G401 (cell line): ENCODE measurements around the gene PXK. TPM values are rescaled to one million over a fixed set of nuclear protein-coding genes. Genes with fewer than 3 reads are reported as not detected.
A peak's percentile ranks its signal among the peaks of the same experiment; 100 is the strongest.

ENCODE experiments used
- DNase-seq: peaks from one replicate; pipeline ENCODE4 v3.0.0-alpha.2; 2015; ENCODE audit warnings: low spot score
- in situ Hi-C: cut with HindIII; loops from 2 replicates; pipeline ENCODE4 v1.10.0; 2016; ENCODE audit warnings: low sequenced_read_pairs, mixed read lengths
- total RNA-seq: library from RNA; depleted of rRNA; stranded (reverse); fragments of >200 nt; shearing (Covaris generic); gene quantifications from 2 replicates; pipeline ENCODE4 v1.2.3, GENCODE V29; 2014

The PXK gene
- total RNA-seq, 1 experiment from 2014 or later: 18.4 TPM

DNA sequence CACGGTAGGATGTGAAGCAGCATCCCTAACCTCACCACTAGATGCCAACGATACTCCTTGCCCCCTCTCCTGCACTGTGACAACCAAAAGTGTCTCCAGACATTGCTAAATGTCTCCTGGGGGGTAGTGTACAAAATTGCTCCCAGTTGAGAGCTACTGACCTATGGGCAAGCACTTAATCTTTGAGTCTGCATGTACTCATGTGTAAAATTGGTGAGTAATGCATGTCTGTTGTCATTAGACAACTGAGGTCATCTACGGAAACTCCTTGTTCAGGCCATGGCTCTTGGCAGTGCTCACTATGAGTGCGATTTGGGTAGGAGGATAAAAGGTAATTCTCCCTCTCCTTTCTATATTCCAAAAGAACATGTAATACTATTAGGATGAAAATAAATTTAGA is 71.7 kb downstream of the PXK start:
- no peak for DNase-seq
- in situ Hi-C loops: no loop called here

DNA sequence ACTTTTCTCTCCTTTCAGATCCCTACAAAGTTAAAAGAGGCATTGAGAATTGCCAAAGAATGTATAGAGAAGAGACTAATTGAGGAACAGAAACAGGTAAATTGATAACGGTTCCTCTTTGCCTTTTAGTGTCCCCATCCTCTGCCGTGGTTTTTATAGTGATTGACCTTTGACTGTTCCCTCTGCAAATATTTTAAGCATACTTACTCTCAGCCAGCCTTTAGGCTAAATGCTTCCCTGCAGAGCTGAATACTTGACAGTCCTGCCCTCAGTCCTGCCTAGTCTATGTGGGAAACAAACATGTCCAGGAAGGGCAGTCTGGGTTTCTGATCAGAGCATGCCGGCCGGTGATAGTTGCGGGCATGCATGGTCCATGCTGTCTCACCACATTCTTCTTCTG is 76.2 kb downstream of the PXK start:
- in situ Hi-C loops: no loop called here
- no peak for DNase-seq

DNA sequence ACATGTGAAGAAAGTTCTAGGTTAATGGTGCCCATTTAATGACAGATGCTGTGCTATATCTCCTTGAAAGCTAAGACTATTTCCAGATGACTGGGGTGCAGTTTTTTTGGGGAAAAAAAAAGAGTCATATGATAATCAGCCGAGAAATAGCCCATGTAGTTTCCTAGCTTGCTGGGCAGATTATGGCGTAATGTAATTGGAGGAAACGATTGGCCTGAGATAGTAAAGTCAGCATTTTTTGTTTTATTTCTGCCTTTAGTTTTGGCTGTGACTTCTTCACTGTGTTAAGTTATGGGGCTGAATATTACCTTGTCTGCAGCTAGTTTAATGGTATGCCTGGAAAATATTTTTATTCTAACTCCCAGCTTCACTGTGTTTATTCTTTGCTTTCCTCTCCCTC is 77.0 kb downstream of the PXK start:
- in situ Hi-C loops: no loop called here
- no peak for DNase-seq

DNA sequence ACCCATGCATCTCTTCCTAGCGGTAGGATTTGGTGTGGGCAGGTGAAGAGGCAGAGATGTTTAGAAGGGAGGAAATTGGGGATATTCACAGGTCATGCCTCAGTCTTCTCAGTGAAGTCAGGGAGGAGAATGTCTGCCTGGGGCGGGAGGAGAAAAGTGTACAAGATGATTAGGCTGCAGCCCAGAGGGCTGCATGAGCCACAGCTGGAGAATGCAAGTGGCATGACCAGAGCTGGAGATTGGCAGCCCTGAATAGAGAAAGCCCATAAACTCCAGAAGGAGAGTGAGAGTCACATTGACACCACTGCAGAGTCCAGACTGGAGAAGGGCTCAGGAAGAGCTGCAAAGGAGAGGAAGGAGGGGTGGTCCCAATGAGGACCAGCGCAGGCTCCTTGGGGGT is 78.3 kb downstream of the PXK start:
- in situ Hi-C loops: no loop called here
- no peak for DNase-seq

DNA sequence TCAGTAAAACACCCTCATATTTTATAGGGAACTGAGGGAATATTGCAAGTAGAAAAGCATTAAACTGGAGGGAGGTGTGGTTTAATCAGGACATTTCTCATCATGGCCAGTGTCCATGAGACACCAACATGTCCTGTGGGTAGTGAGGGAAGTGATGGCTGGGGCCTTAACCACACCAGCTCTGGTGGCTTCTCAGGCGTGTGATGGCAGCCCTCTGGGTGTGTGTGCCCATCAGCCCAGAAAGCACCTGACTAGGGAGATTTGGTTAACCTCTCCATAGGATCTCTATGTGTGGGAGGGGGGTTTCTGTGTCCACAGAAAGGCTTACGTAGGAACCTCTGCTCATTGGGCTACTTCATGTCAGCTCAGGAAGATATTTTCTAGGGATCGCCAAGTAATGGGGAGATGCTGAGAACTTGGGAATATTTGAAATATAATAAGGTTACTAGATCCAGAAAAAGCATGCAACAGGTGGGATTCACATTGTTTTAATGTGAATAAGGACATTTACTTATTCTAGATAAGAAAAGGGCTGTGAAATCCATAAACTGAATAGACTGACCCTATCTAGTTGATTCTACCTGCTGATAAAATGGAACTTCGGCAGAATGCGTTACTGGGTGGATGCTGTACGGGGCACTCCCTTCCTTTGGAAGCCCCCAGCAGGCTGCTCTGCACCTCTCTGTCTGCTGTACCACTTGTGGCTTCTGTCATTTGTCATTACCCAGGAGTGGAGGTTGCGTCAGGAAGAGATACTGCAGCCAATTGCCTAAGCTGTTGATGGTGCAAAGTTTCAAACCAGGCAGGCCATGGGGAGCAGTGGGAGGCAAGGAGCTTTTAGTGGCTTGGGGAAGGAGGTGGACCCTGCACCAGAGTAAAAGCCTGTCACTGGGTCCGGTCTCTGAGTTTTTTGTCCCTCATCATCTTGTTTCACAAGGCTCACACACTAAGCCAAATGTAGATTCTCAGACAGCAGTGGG is 79.4 kb downstream of the PXK start:
- in situ Hi-C loops: no loop called here
- no peak for DNase-seq

DNA sequence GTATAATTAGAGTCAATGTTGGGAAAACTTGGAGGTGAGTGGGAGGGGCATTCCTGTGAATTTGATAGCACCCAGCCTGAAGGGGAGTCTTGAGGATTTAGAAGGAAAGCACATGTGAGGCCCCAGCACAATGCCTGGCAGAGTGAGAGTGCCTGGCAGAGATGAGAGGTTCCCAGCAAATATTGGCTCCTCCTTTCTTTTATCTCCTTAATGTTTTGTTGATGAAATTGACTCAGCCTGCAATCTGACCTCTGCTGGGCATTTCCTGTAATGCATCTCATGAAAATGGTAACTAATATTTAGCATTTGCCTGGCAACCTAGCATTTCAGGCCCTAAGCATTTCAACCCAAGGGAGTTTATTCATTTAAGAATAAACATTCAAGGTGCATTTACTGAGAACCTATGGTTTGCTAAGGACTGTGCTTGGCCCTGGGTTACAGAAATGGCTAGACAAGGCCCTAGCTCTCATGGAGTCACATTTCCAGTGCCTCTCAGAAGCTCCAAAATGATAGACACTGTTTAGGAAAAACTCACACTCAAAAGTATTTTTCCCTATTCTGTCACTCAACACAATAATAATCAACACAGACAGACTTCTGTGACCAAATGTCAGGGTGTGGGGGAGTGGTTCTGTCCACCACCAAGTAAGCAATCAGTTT is 82.0 kb downstream of the PXK start:
- in situ Hi-C loops: no loop called here

DNA sequence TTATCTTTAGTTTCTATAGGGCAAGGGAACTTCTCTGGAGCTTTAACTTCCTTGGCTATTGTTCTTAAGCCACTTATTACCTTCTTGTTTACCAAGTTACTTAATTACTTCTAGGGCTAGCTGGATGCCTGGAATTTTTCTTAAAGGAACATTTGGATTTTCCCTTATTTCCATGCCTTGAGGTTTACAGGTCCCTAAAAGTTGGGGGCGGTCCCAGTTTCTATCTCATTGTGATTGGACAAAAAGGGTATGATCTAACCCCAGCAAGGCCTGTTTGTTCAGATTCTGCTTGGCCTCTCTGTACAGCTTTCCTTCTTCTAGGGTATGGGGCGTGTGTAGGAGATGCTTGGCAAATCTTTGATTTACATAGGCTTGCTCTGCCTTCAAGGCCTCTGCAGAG is 83.5 kb downstream of the PXK start:
- in situ Hi-C loops: no loop called here
- peak; percentile 32 for DNase-seq

More for the DNA sequence above, 82.0 kb downstream of the PXK start:
- peak; percentile 73 for DNase-seq

DNA sequence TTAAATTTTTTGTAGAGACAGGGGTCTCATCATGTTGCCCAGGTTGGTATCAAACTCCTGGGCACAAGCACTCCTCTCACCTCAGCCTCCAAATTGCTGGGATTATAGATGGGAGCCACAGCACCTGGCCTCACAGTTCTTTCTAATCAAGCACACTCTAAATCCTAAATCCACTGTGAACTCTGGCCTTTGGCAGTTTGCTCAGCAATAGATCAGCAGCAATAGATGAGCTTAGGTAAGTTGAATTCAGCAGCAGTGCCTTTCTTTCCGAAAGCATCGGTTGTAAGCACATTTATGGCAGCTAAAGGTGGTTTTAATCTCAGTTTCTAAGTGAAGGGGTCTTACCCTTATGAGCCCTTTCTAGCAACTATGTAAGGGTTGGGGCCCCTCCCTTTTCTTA is 84.4 kb downstream of the PXK start:
- in situ Hi-C loops: no loop called here
- no peak for DNase-seq

DNA sequence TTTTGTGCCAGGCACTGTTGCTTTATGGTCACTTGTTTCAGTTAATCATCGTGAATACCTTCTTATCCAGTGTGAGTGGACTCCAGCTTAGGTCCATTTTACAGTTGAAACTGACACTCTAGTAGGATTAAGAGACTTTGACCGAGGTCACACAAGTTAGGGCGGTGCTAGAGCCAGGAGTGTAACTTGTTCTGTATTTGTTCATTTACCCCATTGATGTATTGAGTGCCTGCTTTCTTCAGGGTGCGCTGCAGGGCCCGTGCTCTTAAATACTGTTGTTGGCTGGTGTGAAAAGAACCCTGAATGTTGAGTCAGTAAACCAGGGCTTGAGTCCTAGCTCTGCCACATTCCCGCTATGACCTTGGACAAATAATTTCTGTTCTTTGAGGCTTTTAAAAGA is 85.5 kb downstream of the PXK start:
- no peak for DNase-seq
- in situ Hi-C loops: no loop called here

DNA sequence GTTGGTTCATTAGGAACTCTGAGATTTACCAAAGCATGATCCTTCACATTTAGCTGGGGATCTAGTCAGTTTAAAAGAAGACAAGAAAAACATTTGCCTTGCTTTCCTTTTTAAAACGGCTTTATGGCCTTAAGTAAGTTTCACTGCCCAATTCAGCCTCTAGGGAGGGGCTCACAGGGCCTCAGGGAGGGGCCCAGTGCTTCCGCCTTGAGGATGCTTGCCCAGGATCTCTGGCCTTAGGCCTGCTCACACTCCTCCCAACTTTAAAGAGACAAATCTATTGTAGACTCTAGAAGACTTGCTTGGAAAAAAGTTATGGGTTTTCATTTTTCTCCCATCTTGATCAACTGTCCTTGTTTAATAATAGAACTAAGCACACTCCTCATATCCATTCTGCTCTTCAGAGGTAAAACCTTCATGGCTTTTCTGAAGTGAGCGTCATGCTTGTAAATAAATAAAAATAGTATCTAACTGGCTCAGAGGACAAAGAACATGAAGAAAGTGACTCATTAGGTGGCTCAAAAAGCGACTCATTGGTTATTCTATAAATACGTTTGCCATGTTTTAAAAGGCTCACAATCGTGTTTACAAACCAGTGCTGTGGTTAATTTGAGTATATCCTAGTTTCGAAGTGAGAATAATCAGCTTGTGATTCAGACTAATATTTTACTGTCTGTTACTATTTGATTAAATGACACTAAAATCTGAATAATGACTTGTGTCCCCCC is 87.3 kb downstream of the PXK start:
- in situ Hi-C loops: no loop called here
- no peak for DNase-seq

DNA sequence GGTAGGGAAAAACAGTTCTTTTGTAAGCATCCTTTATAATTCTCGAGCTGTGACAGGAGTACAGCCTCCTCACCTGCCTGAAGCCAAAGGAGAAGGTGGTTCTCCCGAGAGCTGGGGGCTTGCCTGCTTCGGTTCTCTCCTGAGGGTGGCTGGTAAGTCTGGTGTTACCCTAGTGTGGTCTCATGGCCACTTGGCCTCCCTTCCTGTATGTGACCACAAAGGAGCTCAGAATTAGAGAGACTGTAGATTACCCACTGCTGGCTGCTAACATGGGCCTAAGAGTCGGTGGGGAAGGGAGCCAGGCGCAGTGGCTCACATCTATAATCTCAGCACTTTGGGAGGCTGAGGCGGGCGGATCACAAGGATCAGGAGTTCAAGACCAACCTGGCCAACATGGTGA is 88.3 kb downstream of the PXK start:
- in situ Hi-C loops: no loop called here
- no peak for DNase-seq

DNA sequence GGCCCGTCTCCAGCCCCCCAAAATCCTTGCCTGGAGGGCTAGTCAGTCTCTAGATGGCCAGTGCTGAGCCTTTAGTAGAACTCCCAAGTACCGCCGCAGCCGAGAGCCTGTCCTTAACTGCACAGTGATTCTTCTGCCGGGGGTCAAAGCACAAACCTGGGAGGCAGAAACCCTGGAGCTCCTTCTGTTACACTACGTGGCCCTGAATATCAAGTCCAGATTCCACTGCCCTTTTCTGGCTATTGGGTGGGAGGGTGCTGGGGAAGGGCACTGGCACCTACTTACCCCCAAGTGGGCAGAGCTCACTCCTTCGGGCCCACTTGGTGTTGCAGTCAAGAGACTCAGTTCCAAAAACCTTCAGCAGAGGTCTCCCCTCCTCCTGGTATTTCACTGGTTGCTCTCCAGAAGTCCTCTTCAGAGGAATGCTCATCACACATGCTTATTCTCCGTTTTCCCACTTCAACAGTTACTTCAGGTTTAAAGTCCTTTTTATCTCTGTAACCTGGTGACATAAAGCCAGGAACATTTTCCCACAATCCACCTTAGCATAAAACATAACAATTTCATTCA is 90.1 kb downstream of the PXK start:
- peak; percentile 39 for DNase-seq
- in situ Hi-C loops: no loop called here

DNA sequence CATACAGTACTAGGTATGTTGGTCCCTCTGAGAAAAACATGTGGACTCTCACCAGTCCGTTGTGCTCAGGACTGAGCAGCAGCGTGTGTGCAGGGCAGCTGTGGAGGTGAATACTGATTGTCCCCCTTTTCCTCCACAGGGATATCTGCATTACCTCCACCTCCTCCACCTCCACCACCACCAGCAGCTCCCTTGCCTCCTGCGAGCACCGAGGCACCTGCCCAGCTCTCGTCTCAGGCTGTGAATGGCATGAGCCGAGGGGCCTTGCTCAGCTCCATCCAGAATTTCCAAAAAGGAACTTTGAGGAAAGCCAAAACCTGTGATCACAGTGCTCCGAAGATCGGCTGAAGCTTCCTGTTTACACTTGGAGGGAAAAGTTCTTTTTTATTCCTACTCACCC is 91.9 kb downstream of the PXK start:
- DNase-seq: no peak
- in situ Hi-C loops: no loop called here

DNA sequence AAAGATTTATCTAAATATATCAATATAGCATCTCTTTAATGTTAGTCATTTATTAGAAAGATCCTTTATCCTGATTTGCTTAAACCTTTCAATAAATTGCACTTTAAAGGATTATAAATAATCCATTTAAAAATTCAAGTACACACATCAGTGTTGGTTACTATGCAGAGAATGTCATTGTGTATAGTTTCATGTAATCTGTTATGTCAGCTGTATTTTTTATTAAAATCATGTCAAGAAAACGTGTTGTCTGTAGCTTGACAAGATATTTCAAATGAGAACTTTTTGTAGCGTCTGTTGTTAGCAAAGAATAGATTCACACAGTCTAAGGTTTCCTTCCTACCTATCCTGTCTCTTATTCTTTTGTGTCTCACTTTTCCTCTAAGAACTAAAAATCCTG is 93.1 kb downstream of the PXK start:
- DNase-seq: no peak
- in situ Hi-C loops: no loop called here

DNA sequence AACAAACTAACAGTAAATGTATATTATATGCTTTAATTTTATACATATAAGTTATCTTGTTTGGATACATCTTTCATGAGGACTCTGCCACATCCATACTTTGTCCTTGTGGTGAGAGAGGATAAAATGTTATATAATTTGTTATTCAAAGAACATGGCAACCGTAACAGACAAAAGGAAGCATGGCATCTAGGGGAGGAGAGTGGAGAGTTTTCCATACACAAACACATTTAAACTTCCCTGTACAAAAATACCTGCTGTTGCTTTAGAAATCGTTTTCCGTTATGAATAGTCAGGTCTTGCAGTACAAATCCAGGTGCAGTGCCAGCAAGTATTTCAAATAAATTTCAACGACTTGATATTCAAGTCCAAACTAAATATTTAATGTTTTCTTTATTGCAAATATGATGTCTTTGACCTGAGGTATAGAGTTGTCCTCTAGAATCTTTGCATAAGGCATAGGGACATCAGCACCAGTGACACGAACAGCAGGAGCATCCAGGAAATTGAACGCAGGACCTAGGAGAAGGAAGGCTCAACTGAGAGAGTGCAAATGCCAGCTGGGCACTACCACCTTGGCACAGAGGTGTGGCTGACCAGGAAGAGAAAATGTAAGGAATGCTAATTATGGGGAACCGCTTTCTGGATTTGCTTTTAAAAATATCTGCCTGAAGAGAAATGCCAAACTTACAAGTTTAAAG is 95.1 kb downstream of the PXK start:
- no peak for DNase-seq
- in situ Hi-C loops: no loop called here

DNA sequence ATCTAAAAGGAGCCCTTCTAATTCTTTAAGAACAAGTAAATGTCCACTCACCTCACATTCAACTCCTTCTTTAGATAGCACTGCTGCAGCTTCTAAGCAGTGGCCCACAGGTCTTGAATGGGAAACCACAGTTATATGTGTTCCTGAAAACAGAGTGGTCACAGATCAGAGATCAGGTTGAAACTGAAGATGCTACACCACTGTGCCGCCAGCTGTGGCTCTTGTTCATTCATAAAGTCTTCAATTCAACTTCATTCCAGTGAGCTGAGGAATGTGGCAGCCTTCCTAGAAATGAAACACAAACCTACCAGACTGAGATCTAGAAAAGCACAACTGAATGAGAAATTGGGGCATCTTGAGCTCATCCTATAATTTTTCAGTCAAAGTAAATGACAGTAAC is 97.0 kb downstream of the PXK start:
- in situ Hi-C loops: no loop called here
- no peak for DNase-seq

DNA sequence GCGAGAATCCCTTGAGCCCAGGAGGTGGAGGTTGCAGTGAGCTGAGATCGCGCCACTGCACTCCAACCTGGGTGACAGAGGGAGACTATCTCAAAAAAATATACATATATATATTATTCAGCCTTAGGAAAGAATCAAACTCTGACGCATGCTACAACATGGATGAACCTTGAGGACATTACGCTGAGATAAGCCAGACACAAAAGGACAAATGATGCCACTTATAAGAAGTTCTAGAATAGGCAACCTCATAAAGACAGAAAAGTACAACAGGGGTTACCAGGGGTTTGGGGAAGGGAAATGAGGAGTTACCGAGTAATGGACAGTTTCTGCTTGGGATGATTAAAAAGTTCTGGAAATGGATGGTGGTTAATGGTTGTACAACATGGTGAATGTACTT is 100.2 kb downstream of the PXK start:
- in situ Hi-C loops: no loop called here
- no peak for DNase-seq

DNA sequence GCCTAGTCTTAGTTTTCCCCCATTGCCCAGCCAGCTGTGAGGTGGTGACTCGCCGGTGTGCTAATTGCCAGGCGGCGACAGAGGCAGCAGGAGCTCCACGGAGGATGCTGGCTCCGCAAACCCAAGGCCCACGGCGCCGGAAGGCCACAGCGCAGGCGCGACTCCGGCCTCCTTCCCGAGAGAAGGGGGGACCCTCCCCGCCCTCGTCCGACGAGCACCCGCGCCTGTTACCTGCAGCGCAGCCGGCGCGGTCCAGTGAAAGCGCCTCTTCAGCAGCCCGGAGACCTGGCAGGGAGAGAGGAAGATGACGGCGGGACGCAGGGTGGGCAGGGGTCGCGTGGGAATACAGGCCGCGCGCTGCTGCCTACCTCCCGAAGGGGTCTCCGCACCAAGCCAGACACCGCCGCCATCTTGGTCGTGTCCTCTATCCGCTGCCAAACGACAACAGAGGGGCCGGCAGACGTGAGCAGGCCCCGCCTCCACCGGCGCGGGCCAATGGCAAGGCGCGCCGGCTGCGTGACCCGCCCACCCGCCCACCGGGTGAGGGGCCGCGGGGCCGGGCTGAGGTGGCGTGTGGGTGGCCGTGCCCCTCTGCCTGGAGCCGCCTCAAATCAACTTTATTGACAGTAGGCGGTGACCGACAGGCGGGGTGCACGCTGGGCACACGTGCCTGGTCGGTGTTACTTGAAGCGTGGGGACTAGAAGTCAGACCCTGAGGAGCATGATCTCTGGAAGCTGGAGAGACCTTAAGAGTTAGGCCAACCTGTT is 100.9 kb downstream of the PXK start, which contains the start of gene PDHB:
Gene PDHB (minus strand): TSS at position 433 of the 768 bp plus-strand sequence. CDS start 23 bp downstream, at position 410.
- peak; percentile 92 for DNase-seq
- in situ Hi-C loops: no loop called here
